Fibroblast of skin of scalp (primary cell): ENCODE results near the gene CKS2.
"Not testable (repeated sequence)": the region's sequence is repeated elsewhere in the genome, so short reads cannot be mapped to it uniquely, and the experiment has no call there.

Experiments used
- DNase-seq: peaks from one replicate; pipeline ENCODE4 v3.0.0-alpha.2; 2013

CKS2 gene

GRCh38 chr9:89311346-89312221 lies 589 bp downstream of the CKS2 start:
- no peak for DNase-seq

- peak; percentile 11 for DNase-seq
Observed at GRCh38 chr9:89312222-89312571, 1.2 kb downstream of the CKS2 start.

- peak; percentile 8 for DNase-seq
Observed at GRCh38 chr9:89313842-89314241, 2.8 kb downstream of the CKS2 start.

- DNase-seq = no peak
Observed at GRCh38 chr9:89314955-89315354, 4.0 kb downstream of the CKS2 start.

GRCh38 chr9:89315482-89315881 lies 4.5 kb downstream of the CKS2 start:
- no peak for DNase-seq

GRCh38 chr9:89317282-89317681 lies 6.3 kb downstream of the CKS2 start:
- DNase-seq = no peak

- DNase-seq = peak; percentile 99
Observed at GRCh38 chr9:89318123-89319014, 7.4 kb downstream of the CKS2 start, which contains the start of gene SECISBP2. Gene SECISBP2, plus strand, starts transcription at chr9:89318500. Its CDS starts 77 bp downstream, at chr9:89318577.

GRCh38 chr9:89319015-89319905 lies 8.3 kb downstream of the CKS2 start:
- peak; percentile 1 for DNase-seq

GRCh38 chr9:89323390-89323789 lies 12.4 kb downstream of the CKS2 start:
- DNase-seq = no peak

- no peak for DNase-seq
Observed at GRCh38 chr9:89325733-89326132, 14.7 kb downstream of the CKS2 start.

GRCh38 chr9:89328064-89328463 lies 17.1 kb downstream of the CKS2 start:
- DNase-seq = no peak

- no peak for DNase-seq
Observed at GRCh38 chr9:89329917-89330316, 18.9 kb downstream of the CKS2 start.

GRCh38 chr9:89330513-89330912 lies 19.5 kb downstream of the CKS2 start:
- DNase-seq = no peak

GRCh38 chr9:89339807-89340206 lies 28.8 kb downstream of the CKS2 start:
- no peak for DNase-seq

- DNase-seq = no peak
Observed at GRCh38 chr9:89340332-89340731, 29.3 kb downstream of the CKS2 start.

- DNase-seq = no peak
Observed at GRCh38 chr9:89342213-89342612, 31.2 kb downstream of the CKS2 start.

- no peak for DNase-seq
Observed at GRCh38 chr9:89342948-89343347, 32.0 kb downstream of the CKS2 start.

GRCh38 chr9:89343812-89344211 lies 32.8 kb downstream of the CKS2 start:
- not testable (repeated sequence) for DNase-seq

- DNase-seq = no peak
Observed at GRCh38 chr9:89345476-89345875, 34.5 kb downstream of the CKS2 start.

- no peak for DNase-seq
Observed at GRCh38 chr9:89346696-89347095, 35.7 kb downstream of the CKS2 start.

- DNase-seq = no peak
Observed at GRCh38 chr9:89347651-89348050, 36.7 kb downstream of the CKS2 start.

GRCh38 chr9:89349607-89350006 lies 38.6 kb downstream of the CKS2 start:
- DNase-seq = no peak
